ENCODE results near the gene PRKAR1B.

GRCh38 chr7:610141-610530 lies 116.9 kb downstream of the PRKAR1B start:
- no peak for TF ChIP-seq CTCF (IDR thresholded peaks at IDR 0.05 in 8 of 11, conservative IDR thresholded peaks at IDR 0.05 in 3 of 11)
- no peak for TF ChIP-seq POLR2AphosphoS5 (IDR thresholded peaks at IDR 0.05)
- no peak for TF ChIP-seq POLR2A (IDR thresholded peaks at IDR 0.05)
